Erythroblast (primary cell): ENCODE measurements around the gene DRAP1.

Experiments used
- GATA1 ChIP-seq: IDR thresholded peaks from 2 replicates; pipeline ENCODE4 v1.6.1; 2011; ENCODE audit warnings: low read depth, mild to moderate bottlenecking, control low read depth, low read length, moderate library complexity
- POLR2A ChIP-seq: IDR thresholded peaks from 2 replicates; pipeline ENCODE4 v1.6.1; 2011; ENCODE audit warnings: mild to moderate bottlenecking, low read length

DNA sequence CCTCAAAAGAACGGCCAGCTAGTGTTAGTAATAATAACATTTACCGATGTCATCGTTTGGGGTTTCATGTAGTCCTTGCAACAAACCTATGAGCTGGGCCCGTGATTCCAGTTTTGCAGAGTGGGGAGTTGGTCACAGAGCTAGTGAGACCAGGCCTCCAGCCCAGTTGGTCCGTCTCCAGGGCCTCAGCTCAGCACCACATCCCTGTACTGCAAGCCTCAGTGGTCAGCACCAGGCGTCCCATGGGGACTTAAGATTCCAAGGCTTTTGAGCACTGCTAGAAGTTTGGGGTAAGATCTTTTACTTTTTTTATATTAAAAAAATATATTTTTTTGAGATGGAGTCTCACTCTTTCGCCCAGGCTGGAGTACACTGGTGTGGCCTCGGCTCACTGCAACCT, 25.0 kb downstream of the DRAP1 start:
- TF ChIP-seq POLR2A = no peak
- no peak for TF ChIP-seq GATA1
